GM18870 (cell line): ENCODE data around the gene RAP1GAP.

ENCODE experiments used
- ATAC-seq: cut with Tn5 transposase; IDR thresholded peaks from one replicate; pipeline ENCODE4 v1.9.1; 2021; ENCODE audit warnings: moderate library complexity; ENCODE audit not compliant: unreplicated experiment

RAP1GAP gene

GRCh38 chr1:21614419-21615115 is 54.6 kb downstream of the RAP1GAP start:
- no peak for ATAC-seq

- ATAC-seq, result no peak
These were observed 55.9 kb downstream of the RAP1GAP start for GRCh38 chr1:21613072-21613867.

- no peak for ATAC-seq
These were observed 57.1 kb downstream of the RAP1GAP start for GRCh38 chr1:21612057-21612456.

GRCh38 chr1:21610989-21611785 is 58.0 kb downstream of the RAP1GAP start:
- ATAC-seq, result no peak

GRCh38 chr1:21610027-21610426 is 59.1 kb downstream of the RAP1GAP start:
- ATAC-seq, result no peak

GRCh38 chr1:21608798-21609197 is 60.4 kb downstream of the RAP1GAP start:
- no peak for ATAC-seq

GRCh38 chr1:21607549-21608529 is 61.3 kb downstream of the RAP1GAP start:
- ATAC-seq, result peak; percentile 64

- no peak for ATAC-seq
These were observed 63.0 kb downstream of the RAP1GAP start for GRCh38 chr1:21605964-21606705.

- ATAC-seq, result no peak
These were observed 64.0 kb downstream of the RAP1GAP start for GRCh38 chr1:21605012-21605715.

- ATAC-seq, result no peak
These were observed 64.8 kb downstream of the RAP1GAP start for GRCh38 chr1:21604208-21604957.

GRCh38 chr1:21603177-21604138 is 65.7 kb downstream of the RAP1GAP start:
- no peak for ATAC-seq

- ATAC-seq, result no peak
These were observed 67.7 kb downstream of the RAP1GAP start for GRCh38 chr1:21601278-21602048.

GRCh38 chr1:21599402-21599801 is 69.8 kb downstream of the RAP1GAP start:
- ATAC-seq, result no peak

- no peak for ATAC-seq
These were observed 70.3 kb downstream of the RAP1GAP start for GRCh38 chr1:21598904-21599303.

- ATAC-seq, result no peak
These were observed 70.7 kb downstream of the RAP1GAP start for GRCh38 chr1:21598417-21598816.

GRCh38 chr1:21597753-21598152 is 71.4 kb downstream of the RAP1GAP start:
- no peak for ATAC-seq
